ENCODE data around the gene GSK3B.

Gene GSK3B

GRCh38 chr3:119776304-119776703, 317.9 kb downstream of the GSK3B start:
- no peak for DNase-seq (ENCODE audit: low spot score)

- DNase-seq (ENCODE audit: low spot score), result no peak
These were observed 319.8 kb downstream of the GSK3B start for GRCh38 chr3:119774444-119774843.
